Neural crest cell (in vitro differentiated cells): Measurements from ENCODE around the gene ZNF133. TPM values are rescaled to one million over a fixed set of nuclear protein-coding genes. Genes with fewer than 3 reads are reported as not detected.

Experiments
- DNase-seq: peaks from one replicate; pipeline ENCODE4 v3.0.0; 2021; ENCODE audit warnings: low read depth, mixed read lengths, low spot score
- H3K27ac Mint-ChIP-seq: one replicate; pipeline ENCODE4 v1.8.0; 2021; ENCODE audit warnings: mild to moderate bottlenecking, mixed read lengths; ENCODE audit not compliant: unreplicated experiment
- H3K27me3 Mint-ChIP-seq: 2 replicates; pipeline ENCODE4 v1.8.0; 2021; ENCODE audit warnings: low read depth, mild to moderate bottlenecking, mixed read lengths
- H3K36me3 Mint-ChIP-seq: 2 replicates; pipeline ENCODE4 v1.8.0; 2021; ENCODE audit warnings: low read depth, mild to moderate bottlenecking, mixed read lengths
- H3K4me1 Mint-ChIP-seq: 2 replicates; pipeline ENCODE4 v1.8.0; 2021; ENCODE audit warnings: mixed read lengths
- H3K4me3 Mint-ChIP-seq: one replicate; pipeline ENCODE4 v1.8.0; 2021; ENCODE audit warnings: mild to moderate bottlenecking, mixed read lengths
- H3K9me3 Mint-ChIP-seq: 2 replicates; pipeline ENCODE4 v1.8.0; 2021; ENCODE audit warnings: mixed read lengths
- CTCF ChIP-seq: fragments of 200-600 bp; sonication (generic); conservative IDR thresholded peaks from 2 replicates; pipeline ENCODE4 v1.5.0; 2021; ENCODE audit warnings: antibody characterized with exemption, mild to moderate bottlenecking
- total RNA-seq: library from RNA; stranded (reverse); gene quantifications from 2 replicates; pipeline ENCODE4 v1.2.1, GENCODE V29; 2021

The ZNF133 gene
- total RNA-seq, 1 donor from 2014 or later: 12.6 TPM

GRCh38 chr20:18314786-18315406 lies 26.6 kb downstream of the ZNF133 start:
- Mint-ChIP-seq H3K4me1 (no peaks in the 10 kb centered on the region), H3K36me3 (peaks cover 18% of the 10 kb centered on the region), H3K27ac (no peak overlapping the region), H3K4me3 (no peak overlapping the region), H3K9me3 (no peaks in the 10 kb centered on the region), H3K27me3 (no peaks in the 10 kb centered on the region)
- DNase-seq: no peak
- no peak for TF ChIP-seq CTCF

DNA sequence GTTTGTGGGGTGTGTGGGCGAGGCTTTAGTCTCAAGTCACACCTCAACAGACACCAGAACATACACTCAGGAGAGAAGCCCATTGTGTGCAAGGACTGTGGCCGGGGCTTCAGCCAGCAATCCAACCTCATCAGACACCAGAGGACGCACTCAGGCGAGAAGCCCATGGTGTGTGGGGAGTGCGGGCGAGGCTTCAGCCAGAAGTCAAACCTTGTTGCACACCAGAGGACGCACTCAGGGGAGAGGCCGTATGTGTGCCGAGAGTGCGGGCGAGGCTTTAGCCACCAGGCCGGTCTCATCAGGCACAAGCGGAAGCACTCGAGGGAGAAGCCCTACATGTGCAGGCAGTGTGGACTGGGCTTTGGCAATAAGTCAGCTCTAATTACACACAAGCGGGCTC lies 27.8 kb downstream of the ZNF133 start:
- Mint-ChIP-seq H3K36me3 (peaks cover 18% of the 10 kb centered on the region), H3K4me3 (no peak overlapping the region), H3K4me1 (no peaks in the 10 kb centered on the region), H3K27ac (no peak overlapping the region), H3K9me3 (no peaks in the 10 kb centered on the region), H3K27me3 (no peaks in the 10 kb centered on the region)
- TF ChIP-seq CTCF: no peak
- no peak for DNase-seq

DNA sequence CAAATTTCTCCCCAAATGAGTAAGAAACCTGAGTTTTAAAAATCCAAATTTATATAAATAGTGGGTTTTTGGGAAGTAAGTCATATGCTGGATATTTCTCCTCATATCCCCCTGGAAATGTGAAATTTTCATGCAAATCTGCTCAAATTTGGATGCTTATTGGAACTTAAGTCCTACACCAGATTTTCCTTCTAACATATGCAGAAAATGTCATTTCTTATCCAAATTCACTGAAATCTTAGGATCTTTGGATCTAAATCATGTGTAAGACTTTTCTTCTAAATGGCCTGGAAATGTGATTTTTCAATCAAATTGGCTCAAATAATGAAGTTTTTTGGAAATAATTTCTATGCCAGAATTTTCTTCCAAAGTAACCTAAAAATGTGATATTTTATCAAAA lies 33.0 kb downstream of the ZNF133 start:
- Mint-ChIP-seq H3K4me3 (no peak overlapping the region), H3K27ac (no peak overlapping the region), H3K27me3 (no peaks in the 10 kb centered on the region), H3K4me1 (no peaks in the 10 kb centered on the region), H3K36me3 (peaks cover 11% of the 10 kb centered on the region), H3K9me3 (no peaks in the 10 kb centered on the region)
- no peak for DNase-seq
- no peak for TF ChIP-seq CTCF

GRCh38 chr20:18321976-18322950 lies 33.9 kb downstream of the ZNF133 start:
- no peaks in the 10 kb centered on the region for H3K4me1 Mint-ChIP-seq
- no peak for DNase-seq
- no peak overlapping the region for H3K4me3 Mint-ChIP-seq
- H3K27ac Mint-ChIP-seq: no peak overlapping the region
- peaks cover 9% of the 10 kb centered on the region for H3K36me3 Mint-ChIP-seq
- peaks cover 2% of the 10 kb centered on the region for H3K9me3 Mint-ChIP-seq
- TF ChIP-seq CTCF: no peak
- no peaks in the 10 kb centered on the region for H3K27me3 Mint-ChIP-seq

DNA sequence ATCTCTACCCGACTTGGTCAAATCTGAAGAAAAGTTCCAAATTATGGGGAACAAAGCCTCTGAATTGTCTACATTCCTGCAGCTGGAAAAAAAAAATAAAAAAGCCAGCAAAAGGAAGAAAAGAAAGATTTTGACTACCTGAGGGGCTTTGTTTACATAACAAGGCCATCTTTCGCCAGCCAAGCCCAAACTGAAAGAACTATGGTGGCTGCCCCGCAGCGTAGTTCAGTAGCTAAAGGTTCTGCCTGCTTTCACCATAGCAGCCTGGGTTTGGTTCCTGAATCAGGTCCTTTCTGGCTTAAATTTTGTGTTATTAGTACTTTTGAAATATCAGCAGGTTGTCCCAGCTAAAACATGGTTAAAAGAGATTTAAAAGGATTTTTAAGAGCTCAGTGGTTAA lies 35.4 kb downstream of the ZNF133 start:
- TF ChIP-seq CTCF: no peak
- H3K4me3 Mint-ChIP-seq: no peak overlapping the region
- no peaks in the 10 kb centered on the region for H3K36me3 Mint-ChIP-seq
- no peaks in the 10 kb centered on the region for H3K27me3 Mint-ChIP-seq
- H3K27ac Mint-ChIP-seq: no peak overlapping the region
- no peaks in the 10 kb centered on the region for H3K4me1 Mint-ChIP-seq
- H3K9me3 Mint-ChIP-seq: peaks cover 4% of the 10 kb centered on the region
- no peak for DNase-seq
